Nephron (organoid): Measurements from ENCODE around the gene TMEM238.
"Not testable (repeated sequence)": the region's sequence is repeated elsewhere in the genome, so short reads cannot be mapped to it uniquely, and the experiment has no call there.

Experiments
- H3K27ac Mint-ChIP-seq, 3 experiments: 2 replicates each; pipeline ENCODE4 v1.8.0; 2020; ENCODE audit warnings: mixed read lengths in 3 of 3, mild to moderate bottlenecking in 2 of 3, moderate library complexity in 1 of 3
- H3K27me3 Mint-ChIP-seq: 2 replicates; pipeline ENCODE4 v1.8.0; 2021; ENCODE audit warnings: low read depth, mild to moderate bottlenecking, moderate library complexity, mixed read lengths
- H3K36me3 Mint-ChIP-seq: 2 replicates; pipeline ENCODE4 v1.8.0; 2020; ENCODE audit warnings: low read depth, mixed read lengths
- H3K4me1 Mint-ChIP-seq: 2 replicates; pipeline ENCODE4 v1.8.0; 2020; ENCODE audit warnings: mixed read lengths
- H3K4me3 Mint-ChIP-seq, 3 experiments: 2 replicates each; pipeline ENCODE4 v1.8.0; 2020; ENCODE audit warnings: mild to moderate bottlenecking in 3 of 3, mixed read lengths in 3 of 3, moderate library complexity in 2 of 3
- H3K9me3 Mint-ChIP-seq: 2 replicates; pipeline ENCODE4 v1.8.0; 2020; ENCODE audit warnings: mixed read lengths
- TF ChIP-seq, protein P1 (sequence below), 3 experiments: fragments of 200-600 bp; sonication (generic); IDR thresholded peaks; one replicate each; pipeline ENCODE4 v1.5.0; 2021; ENCODE audit warnings: antibody characterized with exemption in 3 of 3; ENCODE audit not compliant: unreplicated experiment in 3 of 3

Gene TMEM238

DNA sequence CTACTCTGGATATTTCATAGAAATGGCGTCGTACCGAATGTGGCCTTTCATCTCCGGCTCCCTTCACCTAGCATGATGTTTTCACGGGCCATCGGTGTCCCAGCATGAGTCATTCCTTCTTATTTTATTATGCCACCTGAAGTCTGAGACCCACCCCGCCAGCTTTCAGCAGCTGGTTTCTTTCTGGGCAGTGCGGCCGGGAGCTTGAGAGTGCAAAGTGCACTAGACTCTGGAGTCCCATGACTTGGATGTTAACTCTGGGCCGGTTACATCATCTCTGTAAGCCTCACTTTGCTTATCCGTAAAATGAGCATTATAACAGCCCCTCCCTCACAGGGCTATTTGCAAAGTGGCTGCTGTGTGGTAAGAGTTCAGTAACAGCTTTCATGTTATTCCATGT, 50.2 kb downstream of the TMEM238 start:
- peaks cover 7% of the 10 kb centered on the region for H3K27me3 Mint-ChIP-seq

DNA sequence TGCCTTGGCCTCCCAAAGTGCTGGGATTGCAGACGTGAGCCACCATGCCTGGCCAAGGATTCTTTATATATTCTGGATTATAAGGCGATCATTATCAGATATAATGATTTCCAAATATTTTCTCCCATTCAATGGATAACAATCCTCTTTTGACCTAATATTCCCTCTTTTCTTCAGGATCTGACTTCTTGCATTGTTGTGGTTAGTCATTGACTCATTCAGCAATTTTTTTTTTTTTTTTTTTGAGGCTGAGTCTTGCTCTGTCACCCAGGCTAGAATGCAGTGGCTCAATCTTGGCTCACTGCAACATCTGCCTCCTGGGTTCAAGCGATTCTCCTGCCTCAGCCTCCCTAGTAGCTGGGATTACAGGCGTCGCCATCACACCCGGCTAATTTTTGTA, 54.3 kb downstream of the TMEM238 start:
- peaks cover 12% of the 10 kb centered on the region for H3K27me3 Mint-ChIP-seq
- not testable (repeated sequence) for H3K9me3 Mint-ChIP-seq, H3K4me3 Mint-ChIP-seq, H3K4me1 Mint-ChIP-seq, H3K36me3 Mint-ChIP-seq, H3K27ac Mint-ChIP-seq

More for the DNA sequence above, 50.2 kb downstream of the TMEM238 start:
- Mint-ChIP-seq H3K4me3 (no peak overlapping the region), H3K9me3 (no peaks in the 10 kb centered on the region), H3K36me3 (no peaks in the 10 kb centered on the region), H3K27ac (peak overlapping the region; percentile 60 to 86 (median 60)), H3K4me1 (peaks cover 6% of the 10 kb centered on the region)
- TF ChIP-seq, protein P1, sequence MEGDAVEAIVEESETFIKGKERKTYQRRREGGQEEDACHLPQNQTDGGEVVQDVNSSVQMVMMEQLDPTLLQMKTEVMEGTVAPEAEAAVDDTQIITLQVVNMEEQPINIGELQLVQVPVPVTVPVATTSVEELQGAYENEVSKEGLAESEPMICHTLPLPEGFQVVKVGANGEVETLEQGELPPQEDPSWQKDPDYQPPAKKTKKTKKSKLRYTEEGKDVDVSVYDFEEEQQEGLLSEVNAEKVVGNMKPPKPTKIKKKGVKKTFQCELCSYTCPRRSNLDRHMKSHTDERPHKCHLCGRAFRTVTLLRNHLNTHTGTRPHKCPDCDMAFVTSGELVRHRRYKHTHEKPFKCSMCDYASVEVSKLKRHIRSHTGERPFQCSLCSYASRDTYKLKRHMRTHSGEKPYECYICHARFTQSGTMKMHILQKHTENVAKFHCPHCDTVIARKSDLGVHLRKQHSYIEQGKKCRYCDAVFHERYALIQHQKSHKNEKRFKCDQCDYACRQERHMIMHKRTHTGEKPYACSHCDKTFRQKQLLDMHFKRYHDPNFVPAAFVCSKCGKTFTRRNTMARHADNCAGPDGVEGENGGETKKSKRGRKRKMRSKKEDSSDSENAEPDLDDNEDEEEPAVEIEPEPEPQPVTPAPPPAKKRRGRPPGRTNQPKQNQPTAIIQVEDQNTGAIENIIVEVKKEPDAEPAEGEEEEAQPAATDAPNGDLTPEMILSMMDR (IDR thresholded peaks at IDR 0.05; ENCODE audit: unreplicated experiment in 3 of 3): no peak
